NCI-H1694 (cell line): ENCODE measurements around the gene SURF1.
"Not testable (repeated sequence)": the region's sequence is repeated elsewhere in the genome, so short reads cannot be mapped to it uniquely, and the experiment has no call there.

Experiments
- DNase-seq: peaks from one replicate; lab custom pipeline; 2025; lab: John Stamatoyannopoulos, UW

Gene SURF1

DNA sequence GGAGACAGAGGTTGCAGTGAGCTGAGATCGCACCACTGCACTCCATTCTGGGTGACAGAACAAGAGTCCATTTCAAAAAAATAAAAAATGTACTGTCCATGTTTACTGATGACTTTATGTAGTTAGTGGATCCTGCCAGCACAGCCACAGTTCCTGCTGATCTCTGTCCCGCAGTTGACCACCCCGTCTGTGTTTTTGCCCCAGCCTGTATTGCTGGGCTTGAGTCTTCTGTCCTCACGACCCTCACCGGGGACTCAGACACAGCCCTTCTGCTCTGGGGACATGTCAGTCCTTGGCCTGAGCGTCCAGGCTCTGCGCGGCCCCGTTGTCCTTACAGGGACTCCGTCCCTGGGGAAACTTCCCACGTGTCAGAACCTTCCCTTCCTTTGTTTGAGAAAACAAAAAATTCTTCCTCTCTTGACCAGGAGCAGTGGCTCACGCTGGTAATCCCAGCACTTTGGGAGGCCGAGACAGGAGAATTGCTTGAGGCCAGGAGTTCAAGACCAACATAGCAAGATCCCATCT, 34.8 kb downstream of the SURF1 start:
- DNase-seq: no peak

GRCh38 chr9:133320421-133320881, 35.8 kb downstream of the SURF1 start:
- DNase-seq: no peak

DNA sequence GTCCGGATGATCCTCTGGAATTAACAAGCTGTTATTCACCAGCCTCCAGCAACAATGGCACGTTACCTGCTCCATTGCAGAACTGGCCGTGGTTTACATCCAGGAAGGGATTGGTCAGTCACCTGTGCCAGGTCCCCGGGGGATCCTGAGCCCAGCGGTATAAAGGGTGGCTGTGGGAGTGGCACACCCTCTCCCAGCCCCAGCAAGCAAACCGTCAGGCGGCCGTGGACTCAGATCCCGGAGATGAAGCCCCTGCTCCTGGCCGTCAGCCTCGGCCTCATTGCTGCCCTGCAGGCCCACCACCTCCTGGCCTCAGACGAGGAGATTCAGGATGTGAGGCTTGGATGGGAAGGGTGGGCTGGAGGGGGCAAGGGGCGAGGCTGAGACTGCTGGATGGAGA, 38.7 kb downstream of the SURF1 start:
- not testable (repeated sequence) for DNase-seq

GRCh38 chr9:133315997-133316396, 40.3 kb downstream of the SURF1 start:
- DNase-seq: no peak

GRCh38 chr9:133309608-133310007, 46.7 kb downstream of the SURF1 start:
- no peak for DNase-seq

- DNase-seq: no peak
Measured at GRCh38 chr9:133307301-133307700, 49.0 kb downstream of the SURF1 start.

DNA sequence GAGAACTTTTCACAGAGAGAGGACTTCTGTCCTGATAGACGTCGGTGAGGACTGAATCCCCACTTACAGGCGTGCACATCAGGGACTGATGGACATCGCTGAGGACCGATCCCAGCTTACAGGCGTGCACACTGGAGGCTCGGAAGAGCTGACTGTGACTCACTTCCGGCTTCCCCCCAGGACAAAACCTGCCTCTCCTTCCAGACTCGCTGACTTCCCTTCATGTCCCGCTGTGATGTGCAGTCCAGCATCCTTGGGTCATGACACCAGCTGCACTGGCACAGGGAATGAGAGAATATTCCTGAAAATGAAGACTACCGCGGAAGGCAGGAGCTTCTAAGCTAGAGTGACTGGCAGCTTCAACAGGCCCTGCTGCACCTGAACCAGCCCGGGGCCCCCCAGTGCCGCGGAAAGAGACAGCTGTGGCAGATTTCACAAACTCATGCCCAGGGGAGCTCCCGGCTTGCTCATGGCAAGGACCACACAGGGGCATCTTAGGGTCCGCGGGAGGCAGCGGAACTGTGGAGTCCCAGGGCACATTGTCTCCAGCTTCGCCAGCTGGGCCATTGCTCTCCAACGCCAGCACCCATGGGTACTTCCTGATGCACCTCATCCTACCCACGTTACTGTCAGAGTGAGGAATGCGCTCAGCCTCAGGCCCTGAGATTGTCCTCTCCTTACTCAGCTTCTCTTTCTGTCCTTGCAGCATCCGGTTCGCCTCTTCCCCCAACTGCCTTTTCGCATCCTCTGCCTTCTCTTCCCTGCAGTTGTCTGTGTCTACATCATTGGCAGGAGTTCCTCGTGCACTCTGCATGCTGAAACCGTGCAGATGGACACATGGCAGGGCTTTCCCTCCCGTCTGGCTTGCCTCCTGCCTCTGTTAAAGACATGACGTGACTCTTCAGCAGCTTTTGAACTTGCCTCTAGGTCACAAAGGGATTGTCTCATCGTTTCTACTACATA, 49.8 kb downstream of the SURF1 start:
- DNase-seq: peak; percentile 56

DNA sequence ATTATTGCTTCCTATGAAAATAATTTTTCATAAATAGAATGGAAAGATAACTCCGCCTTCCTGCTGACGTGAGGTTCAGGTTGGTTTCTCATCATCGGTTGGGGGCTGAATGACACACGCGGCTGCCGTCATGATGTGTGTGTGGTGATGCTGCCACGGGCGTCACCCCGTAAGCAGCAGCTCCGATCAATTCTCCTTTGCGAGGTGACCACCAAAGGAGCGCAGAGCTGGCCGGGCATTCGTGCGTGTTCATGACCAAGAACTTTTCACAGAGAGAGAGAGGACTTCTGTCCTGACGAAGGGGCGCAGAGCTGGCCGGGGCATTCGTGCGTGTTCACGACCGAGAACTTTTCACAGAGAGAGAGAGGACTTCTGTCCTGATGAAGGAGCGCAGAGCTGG, 50.6 kb downstream of the SURF1 start:
- DNase-seq: no peak

DNA sequence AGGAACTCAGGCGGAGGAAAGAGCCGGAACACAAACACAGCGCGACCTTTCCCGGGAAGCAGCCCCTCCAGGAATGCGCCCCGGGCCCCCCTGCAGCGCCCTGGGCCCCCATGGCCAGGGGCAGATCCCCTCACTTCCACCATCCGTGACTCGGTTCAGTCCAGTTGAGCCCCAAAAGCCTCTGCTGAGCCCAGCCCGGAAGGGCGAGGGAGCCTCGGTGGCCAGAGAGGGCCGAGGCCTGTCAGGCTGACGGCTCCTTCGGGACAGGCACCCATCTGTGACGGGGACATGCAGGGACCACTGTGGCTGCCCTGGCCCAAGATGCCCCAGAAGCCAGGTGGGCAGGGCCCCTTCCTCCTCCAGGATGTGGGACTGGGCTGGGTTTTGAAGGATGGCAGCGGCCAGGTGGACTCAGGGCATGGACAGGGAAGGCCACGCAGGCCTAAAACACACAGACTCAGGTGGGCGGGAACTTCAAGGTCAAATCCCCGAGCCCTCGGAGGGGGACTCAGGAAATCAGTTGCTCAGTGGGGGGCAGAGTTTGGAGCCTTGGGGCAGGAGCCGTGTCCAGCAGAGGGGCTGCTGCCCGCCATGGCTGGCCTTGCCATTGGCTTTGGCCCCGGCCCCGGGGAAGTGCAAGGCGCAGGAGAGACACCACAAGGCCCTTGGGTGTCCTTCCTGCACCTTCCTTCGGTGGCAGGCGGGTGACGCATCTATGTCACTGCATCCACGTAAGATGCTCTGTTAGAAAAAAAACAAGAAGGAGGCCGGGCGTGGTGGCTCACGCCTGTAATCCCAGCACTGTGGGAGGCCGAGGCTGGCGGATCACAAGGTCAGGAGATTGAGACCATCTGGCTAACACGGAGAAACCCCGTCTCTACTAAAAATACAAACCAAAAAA, 51.6 kb downstream of the SURF1 start:
- DNase-seq: no peak

GRCh38 chr9:133304158-133304470, 52.2 kb downstream of the SURF1 start:
- DNase-seq: peak; percentile 10

DNA sequence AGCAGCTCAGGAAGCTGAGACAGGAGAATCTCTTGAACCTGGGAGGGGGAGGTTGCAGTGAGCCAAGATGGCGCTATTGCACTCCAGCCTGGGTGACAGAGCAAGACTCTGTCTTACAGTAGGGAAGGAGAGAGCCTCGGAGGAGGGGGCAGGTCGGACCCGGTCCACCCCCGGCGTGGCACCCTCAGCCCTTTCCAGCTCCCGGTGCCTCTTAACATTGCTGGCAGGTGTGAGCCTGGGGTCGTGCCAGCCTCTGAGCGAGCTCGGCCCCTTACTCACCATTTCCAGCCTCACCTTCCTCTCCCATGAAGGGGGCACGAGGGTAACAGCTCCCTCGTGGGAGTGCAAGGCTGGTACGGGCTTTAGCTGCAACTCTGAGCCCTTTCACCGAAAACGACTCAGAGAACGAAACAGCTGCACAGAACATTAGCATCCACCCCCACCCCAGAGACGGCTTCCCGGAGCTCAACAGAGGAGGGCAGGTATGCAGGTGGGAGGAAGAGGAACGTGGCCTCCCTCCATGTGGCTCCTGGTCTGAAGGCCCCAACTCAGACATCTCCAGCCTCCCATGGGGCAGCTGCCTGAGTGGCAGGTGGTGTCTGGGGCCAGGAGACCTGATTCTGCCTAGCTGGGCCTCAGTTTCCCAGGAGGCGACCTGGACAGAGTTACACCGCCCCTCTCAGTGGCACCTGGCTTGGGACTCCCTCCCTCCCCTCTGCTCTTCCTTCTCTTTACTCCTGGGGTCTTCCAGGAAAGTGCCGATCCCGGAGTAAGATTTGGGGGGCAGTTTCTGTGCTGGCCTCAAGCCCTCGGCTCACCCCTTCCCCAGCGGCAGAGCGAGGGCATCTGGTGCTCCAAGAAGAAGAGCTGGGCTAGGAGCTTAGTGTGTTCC, 52.8 kb downstream of the SURF1 start:
- DNase-seq: no peak
